HG03520 (cell line): ENCODE results near the gene RBM42.
A peak's percentile ranks its signal among the peaks of the same experiment; 100 is the strongest.

Experiments used
- ATAC-seq: cut with Tn5 transposase; IDR thresholded peaks from one replicate; pipeline ENCODE4 v1.9.1; 2021; ENCODE audit warnings: mild to moderate bottlenecking, moderate library complexity; ENCODE audit not compliant: unreplicated experiment

The RBM42 gene

GRCh38 chr19:35620001-35620400 is 8.8 kb upstream of the RBM42 start:
- ATAC-seq = no peak

GRCh38 chr19:35621708-35622107 is 7.1 kb upstream of the RBM42 start:
- ATAC-seq = no peak

GRCh38 chr19:35622750-35623149 is 6.1 kb upstream of the RBM42 start:
- no peak for ATAC-seq

- ATAC-seq = no peak
Measured at GRCh38 chr19:35623327-35624010, 5.4 kb upstream of the RBM42 start.

GRCh38 chr19:35628264-35628564 is 622 bp upstream of the RBM42 start:
- no peak for ATAC-seq

- no peak for ATAC-seq
Measured at GRCh38 chr19:35629332-35629633, 447 bp downstream of the RBM42 start.

- no peak for ATAC-seq
Measured at GRCh38 chr19:35633727-35634440, 5.0 kb downstream of the RBM42 start.

- ATAC-seq = no peak
Measured at GRCh38 chr19:35636651-35637050, 7.8 kb downstream of the RBM42 start.

GRCh38 chr19:35637165-35637564 is 8.3 kb downstream of the RBM42 start:
- ATAC-seq = no peak

- ATAC-seq = no peak
Measured at GRCh38 chr19:35639321-35639639, 10.4 kb downstream of the RBM42 start.

GRCh38 chr19:35639863-35640262 is 11.0 kb downstream of the RBM42 start:
- no peak for ATAC-seq

GRCh38 chr19:35641515-35642151 is 12.8 kb downstream of the RBM42 start, which contains the start of gene ETV2:
Gene ETV2 (plus strand): TSS chr19:35641745. CDS start chr19:35642461, 716 bp downstream.
- no peak for ATAC-seq

- ATAC-seq = no peak
Measured at GRCh38 chr19:35642312-35642711, 13.5 kb downstream of the RBM42 start.

- no peak for ATAC-seq
Measured at GRCh38 chr19:35642798-35643254, 14.0 kb downstream of the RBM42 start.

GRCh38 chr19:35643255-35644205 is 14.7 kb downstream of the RBM42 start:
- peak; percentile 33 for ATAC-seq

GRCh38 chr19:35644206-35644986 is 15.6 kb downstream of the RBM42 start:
- peak; percentile 64 for ATAC-seq

GRCh38 chr19:35644987-35645679 is 16.3 kb downstream of the RBM42 start:
- no peak for ATAC-seq

GRCh38 chr19:35645680-35646511 is 17.1 kb downstream of the RBM42 start:
- ATAC-seq = no peak
